ENCODE measurements around the gene MARK4.

DNA sequence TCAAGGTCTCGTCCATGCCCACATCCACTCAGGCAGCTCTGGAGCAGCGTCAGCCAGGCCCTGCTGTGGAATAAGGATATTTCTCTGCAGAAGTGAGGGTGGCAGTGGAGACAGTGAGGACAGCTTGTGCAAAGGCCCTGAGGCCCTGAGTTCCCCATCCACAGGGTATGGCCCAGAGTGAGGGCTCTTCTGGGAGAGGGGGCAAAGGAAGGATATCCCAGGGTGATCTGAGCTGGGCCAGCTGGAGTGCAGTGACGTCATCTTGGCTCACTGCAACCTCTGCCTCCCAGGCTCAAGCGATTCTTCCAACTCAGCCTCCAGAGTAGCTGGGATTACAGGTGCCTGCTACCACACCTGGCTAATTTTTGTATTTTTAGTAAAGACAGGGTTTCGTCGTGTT is 11.5 kb downstream of the MARK4 start:
- TF ChIP-seq POLR2A (IDR thresholded peaks at IDR 0.05) (no peak), EP300 (IDR thresholded peaks at IDR 0.05) (no peak)
- TF ChIP-seq, protein P1, sequence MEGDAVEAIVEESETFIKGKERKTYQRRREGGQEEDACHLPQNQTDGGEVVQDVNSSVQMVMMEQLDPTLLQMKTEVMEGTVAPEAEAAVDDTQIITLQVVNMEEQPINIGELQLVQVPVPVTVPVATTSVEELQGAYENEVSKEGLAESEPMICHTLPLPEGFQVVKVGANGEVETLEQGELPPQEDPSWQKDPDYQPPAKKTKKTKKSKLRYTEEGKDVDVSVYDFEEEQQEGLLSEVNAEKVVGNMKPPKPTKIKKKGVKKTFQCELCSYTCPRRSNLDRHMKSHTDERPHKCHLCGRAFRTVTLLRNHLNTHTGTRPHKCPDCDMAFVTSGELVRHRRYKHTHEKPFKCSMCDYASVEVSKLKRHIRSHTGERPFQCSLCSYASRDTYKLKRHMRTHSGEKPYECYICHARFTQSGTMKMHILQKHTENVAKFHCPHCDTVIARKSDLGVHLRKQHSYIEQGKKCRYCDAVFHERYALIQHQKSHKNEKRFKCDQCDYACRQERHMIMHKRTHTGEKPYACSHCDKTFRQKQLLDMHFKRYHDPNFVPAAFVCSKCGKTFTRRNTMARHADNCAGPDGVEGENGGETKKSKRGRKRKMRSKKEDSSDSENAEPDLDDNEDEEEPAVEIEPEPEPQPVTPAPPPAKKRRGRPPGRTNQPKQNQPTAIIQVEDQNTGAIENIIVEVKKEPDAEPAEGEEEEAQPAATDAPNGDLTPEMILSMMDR (IDR thresholded peaks at IDR 0.05), result no peak
